GM13976 (cell line): Measurements from ENCODE around the gene FPGS.
"Not testable (repeated sequence)": the region's sequence is repeated elsewhere in the genome, so short reads cannot be mapped to it uniquely, and the experiment has no call there.

Experiments used
- DNase-seq: peaks from one replicate; pipeline ENCODE4 v3.0.0; 2012; ENCODE audit warnings: low spot score
- in situ Hi-C: fragments of 300-500 bp; cut with MboI; formaldehyde crosslinking; loops from one replicate; pipeline ENCODE4 v1.12.0; 2022; ENCODE audit warnings: low sequenced_read_pairs, mixed read lengths, inconsistent platforms; ENCODE audit not compliant: unreplicated experiment
- TF ChIP-seq, protein P1 (sequence below): IDR thresholded peaks from 2 replicates; pipeline ENCODE4 v1.5.1; 2012; ENCODE audit warnings: borderline replicate concordance, mild to moderate bottlenecking; ENCODE audit not compliant: insufficient read depth; ENCODE audit errors: extremely low read depth, missing control alignments, control extremely low read depth

FPGS gene

DNA sequence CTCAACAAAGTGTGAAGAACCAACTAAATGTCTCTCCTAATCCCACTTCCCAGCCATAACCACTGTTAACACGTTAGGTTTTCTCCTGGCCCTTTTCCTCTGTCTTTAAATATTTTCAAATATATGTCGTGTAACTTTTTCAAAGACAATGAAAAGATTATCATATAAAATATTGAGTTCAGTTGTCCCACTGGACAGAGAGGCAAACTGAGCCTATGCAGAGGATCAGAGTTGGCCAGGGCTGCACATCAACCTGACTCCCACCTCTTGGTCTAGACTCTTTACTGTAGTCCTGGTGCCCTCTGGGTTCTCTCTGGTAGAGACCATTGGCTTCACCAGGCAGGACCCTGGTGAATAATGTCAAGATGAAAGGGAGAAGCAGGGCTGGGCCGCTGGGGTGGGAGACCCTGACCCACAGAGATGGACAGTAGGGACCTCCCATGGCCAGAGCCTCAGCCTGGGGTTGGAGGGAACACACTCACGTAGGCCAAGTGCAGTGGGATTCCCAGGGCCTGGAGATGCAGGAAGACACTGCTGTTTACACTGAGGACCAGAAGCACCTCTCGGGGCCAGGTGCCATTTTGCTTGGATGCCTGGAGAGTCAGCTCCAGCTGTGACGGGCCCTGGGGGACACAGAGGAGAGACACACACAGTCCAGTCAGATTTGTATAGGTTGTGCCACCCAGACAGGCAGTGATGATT, 26.7 kb downstream of the FPGS start:
- TF ChIP-seq, protein P1, sequence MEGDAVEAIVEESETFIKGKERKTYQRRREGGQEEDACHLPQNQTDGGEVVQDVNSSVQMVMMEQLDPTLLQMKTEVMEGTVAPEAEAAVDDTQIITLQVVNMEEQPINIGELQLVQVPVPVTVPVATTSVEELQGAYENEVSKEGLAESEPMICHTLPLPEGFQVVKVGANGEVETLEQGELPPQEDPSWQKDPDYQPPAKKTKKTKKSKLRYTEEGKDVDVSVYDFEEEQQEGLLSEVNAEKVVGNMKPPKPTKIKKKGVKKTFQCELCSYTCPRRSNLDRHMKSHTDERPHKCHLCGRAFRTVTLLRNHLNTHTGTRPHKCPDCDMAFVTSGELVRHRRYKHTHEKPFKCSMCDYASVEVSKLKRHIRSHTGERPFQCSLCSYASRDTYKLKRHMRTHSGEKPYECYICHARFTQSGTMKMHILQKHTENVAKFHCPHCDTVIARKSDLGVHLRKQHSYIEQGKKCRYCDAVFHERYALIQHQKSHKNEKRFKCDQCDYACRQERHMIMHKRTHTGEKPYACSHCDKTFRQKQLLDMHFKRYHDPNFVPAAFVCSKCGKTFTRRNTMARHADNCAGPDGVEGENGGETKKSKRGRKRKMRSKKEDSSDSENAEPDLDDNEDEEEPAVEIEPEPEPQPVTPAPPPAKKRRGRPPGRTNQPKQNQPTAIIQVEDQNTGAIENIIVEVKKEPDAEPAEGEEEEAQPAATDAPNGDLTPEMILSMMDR: no peak
- in situ Hi-C loops: no loop called here
- no peak for DNase-seq

DNA sequence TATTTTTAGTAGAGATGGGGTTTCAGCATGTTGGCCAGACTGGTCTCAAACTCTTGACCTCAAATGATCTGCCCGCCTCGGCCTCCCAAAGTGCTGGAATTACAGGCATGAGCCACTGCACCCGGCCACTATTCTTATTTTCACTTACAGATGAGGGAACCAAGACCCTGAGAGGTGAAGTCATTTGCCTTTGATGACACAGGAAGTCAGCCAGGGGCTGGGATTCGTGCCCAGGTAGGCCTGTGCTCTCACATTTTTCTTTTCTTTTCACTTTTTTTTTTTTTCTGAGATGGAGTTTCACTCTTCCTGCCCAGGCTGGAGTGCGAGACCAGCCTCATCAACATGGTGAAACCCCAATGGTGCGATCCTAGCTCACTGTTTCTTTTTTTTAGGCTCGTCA, 29.6 kb downstream of the FPGS start:
- in situ Hi-C loops: no loop called here
- TF ChIP-seq, protein P1: no peak
- no peak for DNase-seq

DNA sequence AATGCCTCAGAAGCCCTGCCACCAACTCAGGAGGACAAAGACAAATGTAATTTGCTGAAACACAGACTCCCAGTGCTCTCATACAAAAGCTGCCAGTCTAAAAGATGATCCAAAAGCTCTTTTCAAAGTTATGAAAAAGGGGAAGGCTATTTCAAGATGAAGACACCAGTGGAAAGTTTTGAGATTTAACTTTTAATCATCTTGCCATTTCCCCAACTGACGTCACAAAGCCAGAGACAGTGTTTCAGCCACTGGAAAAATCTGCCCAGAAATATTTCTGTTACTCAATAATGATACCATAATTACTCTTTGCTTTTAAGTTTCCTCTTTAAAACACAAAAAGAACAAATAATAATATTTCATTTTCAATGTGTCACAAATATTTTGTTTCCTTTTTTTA, 30.9 kb downstream of the FPGS start:
- no peak for DNase-seq
- in situ Hi-C loops: no loop called here
- TF ChIP-seq, protein P1: no peak

DNA sequence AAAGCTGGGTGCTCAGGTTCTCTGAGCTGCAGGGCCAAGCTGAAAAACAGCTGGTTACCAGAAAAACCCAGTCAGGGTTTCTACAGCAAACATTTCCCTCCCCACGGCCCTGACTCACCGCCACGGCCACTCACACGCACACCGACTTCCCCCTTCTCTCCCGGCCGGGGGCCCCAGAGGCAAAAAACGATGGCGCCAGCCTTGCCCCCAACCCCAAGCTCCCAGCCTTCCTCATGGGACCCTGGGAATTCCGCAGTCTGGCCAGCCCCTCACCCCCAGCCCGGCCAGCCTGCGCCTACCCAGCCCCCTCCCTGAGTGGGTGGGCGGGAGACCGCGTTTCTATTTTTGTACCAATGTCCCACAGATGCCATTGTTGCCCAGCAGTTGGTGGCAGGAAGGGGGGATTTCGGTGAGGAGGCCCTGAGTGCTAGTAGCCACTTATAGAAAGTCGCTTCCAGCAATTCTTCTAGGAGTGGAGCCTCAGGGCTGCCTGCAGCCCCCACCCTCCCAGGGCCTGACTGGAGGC, 33.4 kb downstream of the FPGS start:
- DNase-seq: no peak
- TF ChIP-seq, protein P1: no peak
- in situ Hi-C loops: no loop called here

DNA sequence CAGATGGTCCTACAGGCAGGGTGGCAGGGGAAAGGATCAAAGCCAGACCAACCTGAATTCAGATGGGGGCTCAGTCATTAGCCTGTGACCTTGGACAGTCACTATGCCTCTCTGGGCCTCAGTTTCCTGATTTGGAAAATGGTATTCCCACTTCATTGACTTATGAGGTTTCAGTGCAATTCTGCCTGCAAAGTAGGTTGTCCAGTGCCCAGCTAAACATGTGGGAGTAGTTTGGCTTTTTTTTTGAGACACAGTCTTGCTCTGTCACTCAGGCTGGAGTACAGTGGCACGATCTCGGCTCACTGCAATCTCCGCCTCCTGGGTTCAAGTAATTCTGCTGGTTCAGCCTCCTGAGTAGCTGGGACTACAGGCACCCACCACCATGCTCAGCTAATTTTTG, 33.9 kb downstream of the FPGS start:
- DNase-seq, in situ Hi-C loops: not testable (repeated sequence)

DNA sequence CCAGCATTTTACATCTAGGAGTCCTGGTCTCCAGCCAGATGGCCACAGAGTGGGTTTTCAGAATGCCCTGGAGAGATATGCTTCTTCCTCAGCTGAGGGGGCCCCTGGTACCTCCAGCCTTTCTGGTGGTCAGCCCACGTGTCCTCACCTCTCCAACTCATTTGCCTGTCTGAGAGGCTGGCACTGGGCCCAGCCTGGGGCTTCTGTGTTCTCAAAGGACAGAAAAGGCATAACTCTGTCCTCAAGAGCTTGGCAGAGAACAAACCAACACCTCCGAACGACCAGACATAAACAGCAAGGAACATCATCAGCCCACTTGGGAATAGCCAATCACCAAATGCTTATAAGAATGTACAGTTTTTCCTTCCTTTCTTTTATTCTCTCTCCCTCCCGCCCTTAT, 34.7 kb downstream of the FPGS start:
- in situ Hi-C loops: no loop called here
- TF ChIP-seq, protein P1: no peak
- DNase-seq: no peak

DNA sequence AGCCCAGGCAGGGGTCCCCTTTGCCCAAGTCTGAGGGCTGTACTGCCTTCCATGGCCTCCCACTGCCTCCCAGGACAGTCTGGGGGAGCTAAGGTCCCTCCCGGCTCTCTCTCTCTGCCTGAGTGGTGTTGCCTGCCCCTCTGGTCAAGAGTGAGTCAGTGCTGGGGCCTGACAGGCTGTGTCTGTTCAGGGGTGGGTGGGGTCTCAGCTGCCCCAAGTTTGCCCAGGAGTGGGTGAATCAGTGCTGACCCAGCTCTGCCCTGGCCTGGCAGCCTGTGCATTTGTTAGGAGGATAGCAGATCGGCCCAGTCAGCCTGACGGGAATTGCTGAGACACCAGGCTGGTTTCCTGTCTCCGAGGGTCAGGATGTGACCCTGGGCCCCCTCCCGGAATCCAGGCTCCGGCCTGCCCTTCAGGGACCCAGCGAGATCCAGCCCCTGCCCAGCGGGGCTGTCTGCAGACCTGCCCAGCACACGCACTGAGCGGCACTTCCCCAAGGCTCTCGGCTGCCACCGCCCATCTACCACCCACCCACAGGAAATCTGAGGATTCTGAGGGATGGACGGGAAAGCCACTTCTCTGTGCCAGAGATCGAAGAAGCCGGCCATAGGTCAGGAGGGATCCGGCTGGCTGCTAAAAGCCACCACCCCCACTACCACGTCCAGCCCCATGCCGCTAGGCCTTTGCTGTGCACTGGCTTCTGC, 35.8 kb downstream of the FPGS start:
- DNase-seq: no peak
- in situ Hi-C loops: no loop called here
- TF ChIP-seq, protein P1: no peak
